GM19463 (cell line): ENCODE measurements around the gene LRRC4B.
"Not testable (repeated sequence)": the region's sequence is repeated elsewhere in the genome, so short reads cannot be mapped to it uniquely, and the experiment has no call there.

Experiments
- ATAC-seq: cut with Tn5 transposase; IDR thresholded peaks from one replicate; pipeline ENCODE4 v1.9.1; 2021; ENCODE audit warnings: mild to moderate bottlenecking, moderate library complexity; ENCODE audit not compliant: unreplicated experiment

LRRC4B gene

DNA sequence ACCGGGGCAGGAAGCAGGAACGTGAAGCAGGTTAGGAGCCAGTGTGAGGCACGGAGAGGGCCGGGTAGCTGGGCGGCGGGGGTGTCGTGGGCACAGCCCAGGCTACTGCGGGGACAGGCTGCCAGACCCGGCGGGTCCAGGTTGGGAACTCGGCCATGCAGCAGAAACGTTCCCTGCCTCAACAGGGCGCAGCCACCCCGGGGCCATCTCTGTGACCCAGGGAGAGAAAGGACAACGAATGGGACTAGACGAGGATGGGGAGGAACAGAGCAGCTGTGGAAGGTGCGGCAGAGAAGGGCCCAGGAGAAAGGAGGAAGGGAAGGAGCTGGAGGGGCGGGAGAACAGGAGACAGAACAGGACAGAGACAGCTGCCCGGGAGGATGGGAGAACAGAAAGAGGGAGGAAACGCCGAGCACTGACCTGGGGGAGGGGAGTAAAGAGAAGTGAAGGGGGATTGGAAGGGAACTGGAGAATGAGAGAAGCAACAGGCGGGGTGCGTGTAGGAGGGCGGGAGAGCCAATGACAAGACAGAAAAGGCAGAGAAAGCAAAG is 78.7 kb downstream of the LRRC4B start:
- no peak for ATAC-seq

DNA sequence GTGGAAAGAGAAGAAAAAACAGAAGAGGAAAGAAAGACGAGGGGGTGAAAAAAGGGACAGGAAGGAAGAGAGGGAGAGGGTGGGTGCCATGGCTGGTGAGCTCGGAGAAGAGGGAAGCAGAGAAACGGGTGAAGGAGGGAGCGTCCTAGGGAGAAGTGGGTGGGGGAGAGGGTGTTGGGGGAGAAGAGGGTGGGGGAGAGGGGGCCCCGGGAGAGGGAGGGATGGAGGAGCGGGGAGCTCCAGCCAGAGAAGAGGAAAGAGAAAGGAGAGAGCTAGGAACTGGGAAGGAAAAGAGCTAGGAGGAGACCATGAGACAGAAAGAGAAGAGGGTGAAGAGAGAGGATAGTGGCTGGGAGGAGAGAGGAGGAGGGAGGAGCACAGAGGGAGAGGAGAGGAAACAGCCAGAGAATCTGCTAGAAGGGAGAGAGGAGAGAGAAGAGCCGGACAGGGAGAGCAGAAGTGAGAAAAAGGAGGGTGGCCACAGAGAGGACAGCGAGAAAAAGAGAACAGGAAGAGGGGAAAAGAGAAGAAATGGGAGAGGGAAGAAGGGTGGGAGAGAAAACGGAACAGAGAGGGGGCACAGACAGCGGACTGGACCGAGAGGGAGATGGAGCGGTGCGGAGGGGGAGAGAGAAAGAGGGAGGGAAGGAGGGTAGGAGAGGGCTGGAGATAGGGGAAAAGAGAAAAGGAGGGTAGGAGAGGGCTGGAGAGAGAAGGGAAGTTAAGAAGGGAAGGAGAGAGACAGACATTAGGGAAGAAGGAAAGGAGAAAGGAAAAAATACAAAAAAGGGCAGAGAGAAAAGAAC is 79.6 kb downstream of the LRRC4B start:
- no peak for ATAC-seq

DNA sequence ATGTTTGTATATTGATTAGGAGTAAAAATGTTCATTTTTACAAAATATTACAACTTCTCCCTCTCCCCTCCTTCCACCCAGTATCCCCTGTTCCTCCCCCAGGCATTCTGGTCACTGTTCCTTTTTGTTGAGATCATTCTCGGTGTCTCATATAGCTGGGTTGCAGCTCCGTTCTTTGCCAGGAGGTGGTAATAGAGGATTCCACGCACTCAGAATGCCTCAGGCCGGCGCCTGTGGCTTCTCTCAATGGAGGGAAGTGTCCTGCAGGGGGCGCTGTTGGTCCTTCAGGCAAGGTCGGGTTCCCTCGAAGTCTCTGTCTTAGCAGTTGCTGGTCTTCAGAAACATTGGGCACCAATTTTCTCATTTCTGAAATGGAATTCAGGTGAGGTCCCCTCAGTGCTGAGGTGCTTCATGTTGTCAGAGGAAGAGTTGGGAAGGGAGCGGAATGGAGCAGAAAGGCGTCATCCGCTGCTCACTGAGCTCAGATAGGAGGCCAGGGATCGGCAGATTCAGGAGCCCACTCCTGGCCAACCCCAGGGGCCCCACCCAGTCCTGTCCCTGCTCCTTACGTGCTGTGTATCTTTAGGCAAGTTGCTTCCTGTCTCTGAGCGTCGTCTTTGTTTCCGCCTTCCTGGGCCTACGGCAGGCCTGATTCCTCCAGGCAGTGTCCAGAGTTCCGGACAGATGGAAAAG is 81.3 kb downstream of the LRRC4B start:
- ATAC-seq, result no peak

DNA sequence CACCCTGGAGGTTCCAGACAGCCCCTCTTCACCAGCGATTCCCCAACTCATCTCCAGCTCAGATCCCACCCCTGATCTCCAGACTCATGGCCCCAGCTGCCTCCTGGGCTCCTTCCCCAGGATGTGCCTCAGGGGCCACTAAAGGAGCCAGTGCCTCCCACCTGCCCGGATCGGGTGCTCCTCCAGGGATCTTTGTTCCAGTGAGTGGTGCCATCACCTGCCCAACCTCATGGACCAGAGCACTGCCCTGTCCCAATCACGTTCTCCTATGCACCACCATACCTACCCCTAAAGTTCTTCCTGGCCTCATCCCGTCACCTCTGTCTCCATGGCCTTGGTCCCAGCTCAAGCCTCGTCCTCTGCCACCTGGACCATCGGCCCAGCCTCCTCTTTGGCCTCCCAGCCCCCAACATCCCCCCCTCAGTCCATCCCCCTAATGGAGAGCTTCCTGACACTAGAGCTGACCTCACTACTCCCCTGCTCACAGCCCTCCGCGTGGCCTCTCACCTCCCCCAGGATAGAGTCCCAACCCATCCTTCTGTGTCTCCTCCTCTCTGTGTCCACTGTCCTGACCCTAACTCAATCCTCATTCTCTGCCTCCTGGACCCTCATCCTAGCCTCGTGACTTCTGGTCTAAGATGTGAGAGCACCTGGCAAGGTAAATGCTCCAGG is 82.8 kb downstream of the LRRC4B start:
- ATAC-seq, result no peak

DNA sequence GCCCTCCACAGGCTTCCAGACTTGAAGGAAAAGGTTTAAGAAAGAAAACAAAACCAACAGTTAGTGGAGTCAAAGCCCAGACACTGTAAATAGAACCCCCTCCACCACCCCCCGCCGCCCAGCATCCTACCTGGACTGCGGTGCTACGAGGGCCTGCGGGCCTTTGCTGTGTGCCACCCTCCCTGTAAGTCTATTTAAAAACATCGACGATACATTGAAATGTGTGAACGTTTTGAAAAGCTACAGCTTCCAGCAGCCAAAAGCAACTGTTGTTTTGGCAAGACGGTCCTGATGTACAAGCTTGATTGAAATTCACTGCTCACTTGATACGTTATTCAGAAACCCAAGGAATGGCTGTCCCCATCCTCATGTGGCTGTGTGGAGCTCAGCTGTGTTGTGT is 85.3 kb downstream of the LRRC4B start:
- no peak for ATAC-seq

DNA sequence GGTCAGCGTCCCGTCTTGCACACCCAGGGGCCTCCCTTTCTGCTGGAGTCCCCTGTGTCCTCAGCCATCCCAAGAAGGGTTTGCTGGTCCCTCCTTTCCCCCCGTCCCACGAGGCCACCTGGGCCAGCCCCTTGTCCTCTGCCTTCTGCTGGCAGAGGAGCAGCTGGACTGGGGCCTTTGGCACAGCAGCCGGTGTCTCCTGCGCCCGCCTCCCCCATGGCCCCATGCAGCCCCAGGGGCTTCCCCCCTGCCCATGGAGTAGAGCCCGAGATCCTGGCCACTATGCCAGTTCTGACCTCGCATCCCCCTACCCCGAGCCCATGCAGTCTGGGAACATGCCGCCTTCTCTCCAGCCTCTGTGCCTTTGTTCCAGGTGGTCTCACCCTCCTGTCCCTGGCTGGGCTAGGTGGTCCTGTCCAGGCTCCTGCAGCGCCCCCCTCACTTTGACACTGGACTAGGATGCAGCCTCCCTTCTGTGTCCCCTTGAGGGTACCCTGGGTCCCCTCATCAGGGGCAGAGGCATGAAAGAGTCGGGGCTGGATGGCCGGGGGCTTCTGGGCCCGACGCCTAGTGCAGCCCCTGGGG is 85.9 kb downstream of the LRRC4B start:
- no peak for ATAC-seq

DNA sequence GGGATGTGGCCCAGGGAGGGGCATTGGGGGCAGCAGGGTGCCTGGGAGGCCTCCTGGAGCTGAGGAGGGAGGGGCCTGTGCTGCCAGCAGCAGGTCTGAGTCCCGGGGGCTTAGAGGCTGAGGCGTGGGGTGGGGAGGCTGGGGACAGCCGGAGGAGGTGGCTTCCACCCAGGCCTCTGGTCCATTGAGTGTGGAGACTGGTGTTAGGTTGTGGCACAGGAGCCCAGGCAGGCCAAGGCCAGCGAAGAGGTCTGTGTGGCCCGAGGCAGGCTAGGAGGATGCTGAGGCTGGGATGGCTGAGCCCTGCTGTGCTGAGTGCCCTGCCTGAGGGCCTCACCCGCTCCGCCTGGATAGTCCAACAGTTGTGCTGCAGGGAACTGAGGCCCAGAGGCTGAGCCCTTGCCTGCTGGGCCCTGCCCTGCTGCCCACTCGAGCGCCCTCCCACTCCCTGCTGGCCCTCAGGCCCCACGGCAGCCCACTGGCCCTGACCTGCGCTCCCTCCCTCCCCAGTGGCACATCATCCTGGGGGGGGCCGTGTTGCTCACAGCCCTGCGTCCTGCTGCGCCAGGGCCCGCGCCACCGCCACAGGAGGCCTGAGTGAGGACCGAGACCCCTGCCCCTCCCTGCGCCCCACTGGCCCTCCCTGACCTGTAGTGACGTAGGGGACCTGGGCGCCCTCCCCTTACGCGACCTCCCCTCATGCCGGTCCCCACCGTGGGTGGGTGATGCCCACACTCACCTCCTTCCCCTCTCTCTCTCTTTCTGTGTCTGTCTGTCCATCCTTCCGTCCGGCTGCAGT is 86.7 kb downstream of the LRRC4B start:
- no peak for ATAC-seq

DNA sequence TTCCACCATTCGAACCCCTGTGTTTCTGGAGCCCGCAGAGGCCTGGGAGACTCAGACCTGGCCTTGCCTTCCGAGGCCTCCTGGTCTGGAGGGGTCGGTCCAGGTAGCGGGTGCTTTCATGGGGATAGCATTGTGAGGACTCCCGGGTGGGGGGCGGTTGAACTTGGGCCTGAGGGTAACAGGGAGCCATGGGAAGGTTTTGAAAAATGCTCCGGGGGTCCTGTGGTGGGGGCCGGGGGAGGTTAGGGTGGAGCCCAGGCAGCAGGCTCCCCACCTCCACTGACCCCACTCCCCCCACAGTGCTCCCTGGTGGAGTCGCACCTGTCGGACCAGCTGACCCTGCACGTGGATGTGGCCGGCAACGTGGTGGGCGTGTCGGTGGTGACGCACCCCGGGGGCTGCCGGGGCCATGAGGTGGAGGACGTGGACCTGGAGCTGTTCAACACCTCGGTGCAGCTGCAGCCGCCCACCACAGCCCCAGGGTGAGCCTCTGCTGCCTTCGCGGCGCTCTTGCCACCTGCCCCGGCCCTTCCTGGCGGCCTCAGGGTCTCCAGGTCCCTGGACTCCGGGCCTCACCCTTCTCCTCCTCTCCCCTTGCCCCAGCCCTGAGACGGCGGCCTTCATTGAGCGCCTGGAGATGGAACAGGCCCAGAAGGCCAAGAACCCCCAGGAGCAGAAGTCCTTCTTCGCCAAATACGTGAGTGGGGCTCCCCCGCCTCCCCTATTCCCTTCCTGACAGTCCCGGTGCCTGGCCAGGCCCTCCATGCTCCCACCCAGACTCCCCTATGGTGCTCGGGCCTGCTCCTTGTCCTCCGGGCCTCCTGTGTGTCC is 87.7 kb downstream of the LRRC4B start:
- no peak for ATAC-seq

DNA sequence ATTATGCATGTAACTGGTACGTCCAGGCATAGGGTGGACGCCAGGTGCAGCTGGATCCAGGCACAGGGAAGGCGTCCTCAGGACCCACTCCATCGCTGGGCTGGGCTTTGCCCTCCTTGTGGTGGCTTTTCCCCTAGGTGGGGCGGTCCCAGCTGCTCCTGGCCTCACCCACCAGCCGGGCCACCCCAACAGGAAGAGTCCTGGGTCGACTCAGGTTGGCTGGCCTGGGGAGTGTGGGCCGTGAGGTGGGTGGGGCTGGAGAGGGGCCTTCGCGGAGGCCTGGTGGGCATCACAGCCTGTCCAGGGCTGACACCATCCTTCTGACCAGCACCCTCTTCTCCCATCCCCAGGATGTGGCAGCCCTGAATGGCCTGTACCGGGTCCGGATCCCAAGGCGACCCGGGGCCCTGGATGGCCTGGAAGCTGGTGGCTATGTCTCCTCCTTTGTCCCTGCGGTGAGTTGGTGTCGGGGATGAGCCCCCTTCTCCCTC is 88.4 kb downstream of the LRRC4B start:
- ATAC-seq, result no peak

DNA sequence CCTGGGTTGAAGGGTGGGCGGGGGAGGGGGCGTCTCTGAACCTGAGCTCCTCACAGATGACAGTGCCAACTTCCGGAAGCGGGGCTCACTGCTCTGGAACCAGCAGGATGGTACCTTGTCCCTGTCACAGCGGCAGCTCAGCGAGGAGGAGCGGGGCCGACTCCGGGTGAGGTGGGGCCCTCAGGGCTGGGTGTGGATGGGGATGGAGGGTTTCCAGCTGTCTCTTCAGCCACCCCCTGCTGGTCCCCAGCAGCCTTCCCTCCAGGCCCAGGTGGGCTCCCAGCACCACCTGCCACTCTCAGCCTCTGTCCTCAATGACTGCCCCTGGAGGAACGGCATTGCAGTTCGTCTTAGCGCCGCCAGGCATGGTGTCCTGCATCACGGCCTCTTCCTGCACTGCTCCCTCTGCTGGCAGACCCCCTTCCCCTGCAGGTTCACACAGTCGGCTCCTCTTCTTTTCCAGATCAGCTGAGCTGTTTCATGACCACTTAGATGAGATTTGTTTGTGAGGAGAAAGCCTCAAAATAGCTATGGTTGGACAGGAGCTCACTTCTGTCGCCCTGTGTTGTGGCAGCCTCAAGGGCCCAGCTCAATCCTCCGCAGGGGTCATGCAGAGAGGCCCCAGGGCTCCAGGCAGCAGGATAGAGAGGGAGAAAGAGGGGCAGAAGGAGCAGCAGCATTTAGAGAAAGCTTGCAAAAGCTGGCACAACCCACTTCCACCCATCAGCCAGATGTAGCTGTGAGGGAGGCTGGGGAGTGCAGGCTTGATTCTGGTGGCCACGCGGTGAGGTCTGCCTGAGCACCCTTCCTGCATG is 89.1 kb downstream of the LRRC4B start:
- ATAC-seq, result no peak

DNA sequence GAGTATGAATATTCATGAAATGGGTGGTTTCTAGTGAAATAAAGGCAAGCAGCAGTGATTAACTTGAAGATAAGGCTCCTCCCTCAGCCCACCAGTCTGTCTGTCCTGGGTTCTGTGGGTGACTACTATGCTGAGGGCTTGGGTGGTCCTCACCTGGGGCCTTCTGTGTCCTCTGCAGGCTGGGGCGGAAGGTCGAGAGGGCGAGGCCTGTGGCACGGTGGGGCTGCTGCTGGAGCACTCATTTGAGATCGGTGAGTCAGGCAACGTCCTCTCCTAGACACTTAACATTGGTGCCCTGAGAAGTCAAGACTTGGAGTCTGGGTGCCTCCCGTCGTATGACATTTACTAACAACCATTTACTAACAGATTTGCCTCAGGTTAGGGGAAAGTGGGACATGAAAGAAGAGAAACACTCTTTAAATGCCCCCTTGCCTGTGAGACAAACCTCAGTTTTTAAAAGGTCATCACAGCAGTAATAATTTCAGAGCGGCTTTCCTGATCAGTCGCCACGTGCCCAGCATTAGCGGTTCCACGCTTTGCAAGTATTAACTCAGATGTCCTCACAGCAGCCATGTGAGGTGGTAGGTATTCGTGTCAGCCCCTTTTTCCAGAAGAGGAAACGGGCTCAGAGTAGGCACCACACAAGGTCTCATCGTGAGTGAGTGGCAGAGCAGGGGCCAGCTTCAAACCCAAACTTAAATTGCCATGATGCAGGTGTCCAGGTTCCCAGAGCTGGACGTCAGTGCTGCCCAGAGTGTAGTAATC is 90.3 kb downstream of the LRRC4B start:
- ATAC-seq, result no peak

DNA sequence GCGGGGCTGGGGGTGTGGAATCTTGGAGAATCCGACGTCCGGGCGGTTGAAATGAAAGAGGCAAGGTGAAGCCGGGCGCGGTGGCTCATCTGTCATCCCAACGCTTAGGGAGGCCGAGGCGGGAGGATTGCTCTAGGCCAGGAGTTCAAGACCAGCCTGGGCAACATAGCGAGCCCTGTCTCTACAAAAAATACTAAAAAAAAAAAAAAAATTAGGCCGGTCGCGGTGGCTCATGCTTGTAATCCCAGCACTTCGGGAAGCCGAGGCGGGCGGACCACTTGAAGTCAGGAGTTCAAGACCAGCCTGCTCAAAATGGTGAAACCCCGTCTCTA is 91.4 kb downstream of the LRRC4B start:
- ATAC-seq, result no peak

DNA sequence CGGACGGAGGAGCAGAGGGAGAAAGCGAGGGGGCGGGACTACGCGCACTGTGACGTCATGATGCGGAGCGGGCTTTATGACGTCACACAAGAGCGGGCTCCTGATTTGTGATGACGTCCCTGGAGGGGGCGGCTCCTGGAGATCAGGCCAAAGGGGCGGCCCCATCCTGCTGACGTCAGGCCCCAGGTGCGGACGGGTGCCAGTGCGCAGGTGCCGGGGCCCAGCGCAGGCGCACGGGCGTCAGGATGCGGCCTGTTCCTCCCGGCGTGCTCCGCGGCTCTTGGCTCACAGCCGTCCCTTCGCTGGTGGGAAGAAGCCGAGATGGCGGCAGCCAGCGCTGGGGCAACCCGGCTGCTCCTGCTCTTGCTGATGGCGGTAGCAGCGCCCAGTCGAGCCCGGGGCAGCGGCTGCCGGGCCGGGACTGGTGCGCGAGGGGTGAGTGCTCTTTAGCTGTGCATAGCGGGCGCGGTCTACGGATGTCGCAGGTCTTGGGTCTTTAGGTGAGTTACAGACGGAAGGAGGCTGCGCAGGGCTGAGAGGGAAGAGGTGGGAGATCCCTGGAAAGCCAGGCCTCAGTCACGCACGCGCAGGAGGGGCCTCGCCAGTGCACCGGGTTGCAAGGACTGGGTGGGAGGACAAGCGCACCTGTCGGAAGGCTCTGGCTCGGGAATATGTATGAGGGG is 91.9 kb downstream of the LRRC4B start, which contains the start of the genes EMC10 and GARIN5A:
TSS of gene EMC10 (plus strand) at position 284 of the 683 bp plus-strand sequence. CDS start at position 322, 38 bp downstream.
TSS of gene GARIN5A (minus strand) at position 625 of the 683 bp plus-strand sequence. CDS start at position 165, 460 bp downstream.
- ATAC-seq, result peak; percentile 86

DNA sequence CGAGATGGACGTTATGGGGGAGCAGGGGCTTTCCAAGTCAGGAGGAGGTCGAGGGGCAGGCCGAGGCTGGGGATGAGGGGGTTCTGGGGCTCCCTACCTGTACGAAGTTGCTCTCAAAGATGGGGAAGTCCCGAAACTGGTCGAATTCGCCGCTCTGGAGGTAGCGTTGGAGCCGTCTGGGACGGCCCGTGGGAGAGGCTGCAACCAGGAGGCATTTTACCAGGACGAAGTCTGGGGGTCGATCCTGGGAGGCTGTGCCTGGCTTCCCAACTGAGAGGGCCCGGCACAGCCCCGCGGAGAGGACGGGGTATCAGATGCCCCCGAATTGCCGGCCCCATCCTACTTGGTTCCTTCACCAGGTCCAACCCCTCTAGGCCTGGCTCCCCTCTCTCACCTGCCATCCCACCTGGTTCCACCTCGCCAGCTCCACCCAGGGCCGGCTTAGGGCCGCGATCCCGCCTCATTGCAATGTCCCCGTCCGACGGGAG is 92.5 kb downstream of the LRRC4B start:
- no peak for ATAC-seq

DNA sequence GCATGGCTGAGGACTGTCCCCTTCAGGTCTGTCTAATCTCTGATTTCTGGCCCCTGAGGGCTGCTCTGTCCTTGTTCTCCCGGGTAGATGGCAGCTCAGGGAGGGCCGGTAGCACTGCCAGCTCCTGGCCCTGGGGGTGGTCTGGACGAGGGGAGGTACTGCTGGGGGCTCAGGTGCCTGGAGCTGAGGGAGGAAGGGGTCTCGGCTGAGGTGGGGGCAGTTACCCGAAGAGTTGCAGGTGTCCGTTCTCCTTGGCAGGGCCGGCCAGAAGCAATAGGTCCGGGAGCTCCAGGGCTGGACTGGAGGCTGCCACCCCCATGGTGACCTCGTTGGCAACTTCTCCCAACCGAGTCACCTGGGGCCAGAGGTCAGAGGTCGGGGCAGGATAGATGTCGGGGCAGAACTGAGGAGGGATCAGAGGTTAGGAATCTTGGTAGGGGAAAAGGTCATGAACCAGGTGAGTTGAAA is 93.1 kb downstream of the LRRC4B start:
- no peak for ATAC-seq

DNA sequence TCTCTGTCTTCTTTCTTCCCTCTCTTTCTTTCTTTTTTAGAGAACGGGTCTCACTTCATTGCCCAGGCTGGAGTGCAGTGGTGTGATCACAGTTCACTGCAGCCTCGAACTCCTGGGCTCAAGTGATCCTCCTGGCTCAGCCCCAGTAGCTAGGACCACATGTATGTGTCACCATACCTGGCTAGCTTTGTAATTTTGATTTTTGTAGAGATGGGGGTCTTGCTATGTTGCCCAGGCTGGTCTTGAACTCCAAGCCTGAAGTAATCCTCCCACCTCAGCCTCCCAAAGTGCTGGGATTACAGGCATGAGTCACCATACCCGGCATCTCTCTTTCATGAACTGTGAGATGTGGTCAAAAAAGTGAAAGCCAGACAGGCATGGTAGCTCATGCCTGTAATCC is 94.9 kb downstream of the LRRC4B start:
- ATAC-seq, result not testable (repeated sequence)

DNA sequence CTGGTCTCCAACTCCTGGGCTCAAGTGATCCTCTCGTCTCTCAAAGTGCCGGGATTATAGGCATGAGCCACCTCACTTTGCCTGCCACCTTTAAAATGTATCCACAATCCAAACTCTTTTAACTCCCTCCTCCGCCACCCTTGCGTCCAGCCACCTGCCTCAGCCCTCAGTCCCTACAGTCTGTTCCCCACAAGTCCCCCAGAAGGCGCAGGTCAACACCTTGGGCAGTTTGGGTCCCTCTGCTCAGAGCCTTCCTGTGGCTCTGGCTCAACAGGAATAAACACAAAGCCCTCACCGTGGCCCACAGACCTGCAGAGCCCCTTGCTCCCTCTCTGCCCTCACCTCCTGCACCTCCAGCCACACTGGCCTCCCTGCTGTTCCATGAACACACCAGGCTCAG is 99.4 kb downstream of the LRRC4B start:
- no peak for ATAC-seq
